AG09309 (cell line): ENCODE measurements around the gene THAP9.

Source experiments
- DNase-seq: peaks from one replicate; pipeline ENCODE4 v3.0.0-alpha.2; 2010; ENCODE audit warnings: low read depth
- H3K4me3 ChIP-seq: 2 replicates; pipeline ENCODE4 v1.5.1; 2011; ENCODE audit warnings: mild to moderate bottlenecking, low read depth, low read length, moderate library complexity; ENCODE audit not compliant: control insufficient read depth
- TF ChIP-seq, protein P1 (sequence below): IDR thresholded peaks from 2 replicates; pipeline ENCODE4 v1.5.1; 2011; ENCODE audit warnings: mild to moderate bottlenecking, low read depth, low read length, inconsistent platforms; ENCODE audit not compliant: insufficient read depth, control insufficient read depth; ENCODE audit errors: missing control alignments

Gene THAP9

DNA sequence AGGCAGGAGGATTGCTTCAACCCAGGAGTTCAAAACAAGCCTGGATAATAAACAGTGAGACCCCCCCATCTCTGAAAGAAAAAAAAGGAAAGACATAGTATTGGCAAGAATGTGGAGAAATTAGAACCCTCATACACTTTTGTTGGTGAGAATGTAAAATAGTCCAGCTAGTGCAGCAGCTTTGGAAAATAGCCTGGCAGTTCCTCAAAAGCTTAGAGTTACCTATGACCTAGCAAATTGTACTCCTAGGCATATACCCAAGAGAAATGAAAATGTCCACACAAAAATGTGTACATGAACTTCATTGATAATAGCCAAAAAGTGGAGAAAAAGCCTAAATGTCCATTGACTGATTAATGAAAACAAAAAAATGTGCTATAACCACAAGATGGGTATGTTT lies 21.3 kb downstream of the THAP9 start:
- TF ChIP-seq, protein P1, sequence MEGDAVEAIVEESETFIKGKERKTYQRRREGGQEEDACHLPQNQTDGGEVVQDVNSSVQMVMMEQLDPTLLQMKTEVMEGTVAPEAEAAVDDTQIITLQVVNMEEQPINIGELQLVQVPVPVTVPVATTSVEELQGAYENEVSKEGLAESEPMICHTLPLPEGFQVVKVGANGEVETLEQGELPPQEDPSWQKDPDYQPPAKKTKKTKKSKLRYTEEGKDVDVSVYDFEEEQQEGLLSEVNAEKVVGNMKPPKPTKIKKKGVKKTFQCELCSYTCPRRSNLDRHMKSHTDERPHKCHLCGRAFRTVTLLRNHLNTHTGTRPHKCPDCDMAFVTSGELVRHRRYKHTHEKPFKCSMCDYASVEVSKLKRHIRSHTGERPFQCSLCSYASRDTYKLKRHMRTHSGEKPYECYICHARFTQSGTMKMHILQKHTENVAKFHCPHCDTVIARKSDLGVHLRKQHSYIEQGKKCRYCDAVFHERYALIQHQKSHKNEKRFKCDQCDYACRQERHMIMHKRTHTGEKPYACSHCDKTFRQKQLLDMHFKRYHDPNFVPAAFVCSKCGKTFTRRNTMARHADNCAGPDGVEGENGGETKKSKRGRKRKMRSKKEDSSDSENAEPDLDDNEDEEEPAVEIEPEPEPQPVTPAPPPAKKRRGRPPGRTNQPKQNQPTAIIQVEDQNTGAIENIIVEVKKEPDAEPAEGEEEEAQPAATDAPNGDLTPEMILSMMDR, result no peak
- no peak for DNase-seq
- H3K4me3 ChIP-seq, result no peak overlapping the region

DNA sequence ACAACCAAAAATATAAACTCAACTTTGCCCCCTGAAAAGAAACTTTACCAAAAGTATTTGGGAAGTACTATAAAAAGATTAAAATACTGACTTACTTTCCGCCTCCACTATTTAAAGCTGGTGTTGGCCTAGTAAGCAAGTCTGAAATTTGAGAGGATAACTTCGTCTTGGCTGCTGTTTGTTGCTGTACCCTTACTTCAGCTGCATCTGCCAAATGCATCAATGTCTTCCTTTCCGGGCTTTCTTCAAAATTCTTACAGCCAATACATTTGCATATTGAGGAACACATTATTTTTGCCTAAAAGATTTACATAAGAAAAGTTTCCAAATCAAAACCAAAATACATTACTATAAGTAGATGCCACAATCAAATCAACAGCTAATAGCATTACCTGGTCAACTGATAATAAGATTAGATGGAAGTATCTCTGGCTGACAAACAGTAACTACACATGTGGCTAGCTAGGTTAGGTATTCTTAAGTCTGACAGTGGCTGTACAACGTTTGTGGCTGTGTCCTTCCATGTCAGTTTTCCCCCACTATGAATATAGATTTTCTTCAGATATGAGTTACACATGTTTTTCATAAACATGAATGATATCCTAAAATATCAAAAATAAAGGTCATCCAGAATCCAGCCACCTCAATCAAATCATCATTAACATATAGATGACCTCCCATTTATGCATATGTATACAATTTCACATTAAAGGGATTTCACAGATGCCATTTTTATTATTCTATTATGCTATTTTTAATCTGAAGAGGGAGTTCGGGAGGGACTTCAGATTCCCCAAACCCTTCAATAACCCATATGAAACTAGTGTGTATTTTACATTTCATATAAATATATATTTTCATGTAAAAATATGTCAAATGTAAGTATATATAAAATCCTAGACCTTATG lies 30.6 kb downstream of the THAP9 start:
- no peak overlapping the region for H3K4me3 ChIP-seq
- TF ChIP-seq, protein P1, result no peak
- DNase-seq, result no peak

DNA sequence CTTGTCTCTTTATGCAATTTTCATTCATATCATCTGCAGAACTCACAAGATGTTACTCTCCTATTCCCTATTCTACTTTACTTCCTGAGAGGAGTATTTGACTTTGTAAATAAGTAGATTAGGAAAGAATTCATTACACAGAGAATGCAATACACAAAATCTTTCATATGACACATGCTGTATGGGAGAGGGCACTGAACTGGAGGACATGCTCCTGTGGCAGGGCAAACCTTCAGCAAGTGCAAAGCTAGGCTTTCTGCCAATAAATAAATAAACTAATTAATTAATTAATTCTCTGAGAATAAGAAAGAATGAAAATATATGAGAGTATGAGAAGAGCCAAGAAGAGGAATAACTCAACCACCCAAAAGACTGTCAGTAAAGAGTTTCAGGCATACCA lies 33.9 kb downstream of the THAP9 start:
- no peak overlapping the region for H3K4me3 ChIP-seq
- TF ChIP-seq, protein P1, result no peak
- no peak for DNase-seq

DNA sequence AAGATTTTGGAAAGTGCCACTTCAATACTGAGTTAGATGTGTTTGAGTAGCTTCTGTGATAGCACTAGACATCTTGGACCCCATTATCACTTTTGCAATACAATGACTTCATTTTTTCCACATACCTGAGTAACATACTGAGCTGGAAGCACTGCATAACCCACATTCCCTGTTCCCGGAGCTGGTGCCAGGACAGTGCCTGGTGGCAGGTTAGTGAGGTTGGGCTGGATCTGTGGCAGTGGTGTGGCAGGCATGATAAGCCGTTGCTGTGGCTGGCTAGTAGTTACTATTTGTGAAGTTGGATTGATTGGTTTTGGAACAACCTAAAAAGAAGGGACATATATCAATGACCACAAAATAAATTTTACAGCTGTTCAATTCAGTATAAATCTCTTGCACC lies 38.9 kb downstream of the THAP9 start:
- DNase-seq, result no peak
- H3K4me3 ChIP-seq, result no peak overlapping the region
- TF ChIP-seq, protein P1, result no peak

DNA sequence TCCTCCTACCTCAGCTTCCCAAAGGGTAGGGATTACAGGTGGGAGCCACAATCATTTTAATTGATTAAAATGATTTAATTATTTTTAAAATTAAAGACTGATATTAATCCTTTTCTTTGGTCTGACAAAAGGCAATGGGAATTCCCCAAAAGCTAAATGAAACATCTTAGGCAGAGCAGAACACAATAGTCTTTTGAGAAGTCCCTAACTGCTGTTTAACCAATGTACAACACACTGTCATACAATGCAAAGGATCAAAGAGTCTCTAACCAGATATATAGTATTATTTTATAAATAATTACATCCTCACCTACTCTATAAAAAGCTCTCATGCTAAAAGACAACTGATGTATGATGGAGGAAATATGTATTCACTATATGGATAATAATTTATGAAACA lies 47.0 kb downstream of the THAP9 start:
- no peak for DNase-seq
- TF ChIP-seq, protein P1, result no peak
- H3K4me3 ChIP-seq, result no peak overlapping the region

DNA sequence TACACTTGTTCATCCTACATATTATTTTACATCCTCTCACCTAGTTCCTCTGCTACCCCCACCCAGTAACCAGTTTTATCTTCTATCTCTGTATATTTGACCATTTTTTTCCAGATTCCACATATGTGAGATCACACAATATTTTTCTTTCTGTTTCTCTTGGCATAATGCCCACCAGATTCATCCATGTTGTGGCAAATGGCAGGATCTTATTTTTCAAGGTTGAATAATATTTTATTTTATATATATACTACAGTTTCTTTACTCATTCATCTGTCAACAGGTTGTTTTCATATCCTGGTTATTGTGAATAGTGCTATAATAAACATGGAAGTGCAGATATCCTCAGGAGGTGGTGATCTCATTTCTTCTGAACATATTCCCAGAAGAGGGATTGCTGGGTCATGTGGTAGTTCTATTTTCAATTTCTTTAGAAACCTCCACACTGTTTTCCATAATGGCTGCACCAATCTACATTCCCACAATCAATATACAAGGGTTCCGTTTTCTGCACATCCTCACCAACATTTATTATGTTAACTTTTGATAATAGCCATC lies 48.2 kb downstream of the THAP9 start:
- TF ChIP-seq, protein P1, result no peak
- no peak overlapping the region for H3K4me3 ChIP-seq
- DNase-seq, result no peak

DNA sequence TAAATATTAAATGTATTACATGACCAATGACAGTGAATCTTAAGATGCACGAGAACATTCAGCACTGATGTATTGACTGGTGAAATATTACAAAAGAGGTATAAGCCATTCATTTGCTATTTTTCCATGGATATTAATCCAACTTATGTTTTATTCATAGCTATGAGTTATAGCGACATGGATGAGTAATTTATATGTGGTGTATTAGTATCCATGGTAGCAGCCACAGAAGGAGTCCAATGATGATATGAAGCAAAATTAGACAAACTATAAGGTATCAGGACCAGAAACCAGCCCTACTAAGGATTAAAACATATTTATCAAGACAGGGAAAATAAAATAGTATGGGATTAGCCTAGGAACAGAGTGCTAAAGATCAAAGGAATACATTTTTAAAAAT lies 50.7 kb downstream of the THAP9 start:
- H3K4me3 ChIP-seq, result no peak overlapping the region
- DNase-seq, result no peak
- TF ChIP-seq, protein P1, result no peak
